DND-41 (cell line): ENCODE results near the gene PTPN1.

Experiments
- ATAC-seq: fragments of 200-7000 bp; cut with Tn5 transposase; 3 replicates; pipeline ENCODE4 v1.9.1; 2021; ENCODE audit warnings: low read depth; ENCODE audit not compliant: insufficient read depth
- DNase-seq: peaks from one replicate; pipeline ENCODE4 v3.0.0-alpha.2; 2020
- H2AFZ ChIP-seq: 2 replicates; pipeline ENCODE4 v1.6.0; 2012; ENCODE audit warnings: low read depth, low read length
- H3K27ac ChIP-seq: 2 replicates; pipeline ENCODE4 v1.5.1; 2012; ENCODE audit warnings: low read length, inconsistent platforms
- H3K27me3 ChIP-seq: fragments of 200-600 bp; sonication (generic); 2 replicates; pipeline ENCODE4 v1.6.0; 2012; ENCODE audit warnings: low read length, mild to moderate bottlenecking, inconsistent platforms; ENCODE audit not compliant: insufficient read depth, poor library complexity
- H3K36me3 ChIP-seq: 2 replicates; pipeline ENCODE4 v1.5.1; 2012; ENCODE audit warnings: low read length, inconsistent platforms; ENCODE audit not compliant: insufficient read depth
- H3K4me1 ChIP-seq: 2 replicates; pipeline ENCODE4 v1.5.1; 2012; ENCODE audit warnings: mild to moderate bottlenecking, low read length; ENCODE audit not compliant: insufficient read depth
- H3K4me2 ChIP-seq: 2 replicates; pipeline ENCODE4 v1.6.0; 2012; ENCODE audit warnings: mild to moderate bottlenecking, moderate library complexity, low read length, inconsistent platforms; ENCODE audit not compliant: insufficient read depth
- H3K4me3 ChIP-seq, 2 experiments: fragments of 200-600 bp in 1 of 2; shearing (Covaris generic) in 1 of 2; 2 replicates each; pipeline ENCODE4 v1.5.1; 2012 to 2016; ENCODE audit warnings: inconsistent platforms in 2 of 2, low read length in 2 of 2, mild to moderate bottlenecking in 2 of 2, low read depth in 1 of 2, moderate library complexity in 1 of 2
- H3K79me2 ChIP-seq: 2 replicates; pipeline ENCODE4 v1.6.0; 2012; ENCODE audit warnings: low read length, inconsistent platforms; ENCODE audit not compliant: insufficient read depth
- H3K9ac ChIP-seq: 2 replicates; pipeline ENCODE4 v1.6.0; 2012; ENCODE audit warnings: low read depth, mild to moderate bottlenecking, inconsistent platforms, low read length, moderate library complexity
- H3K9me3 ChIP-seq: 2 replicates; pipeline ENCODE4 v1.5.1; 2012; ENCODE audit warnings: low read length, moderate library complexity, mild to moderate bottlenecking, inconsistent platforms; ENCODE audit not compliant: insufficient read depth, severe bottlenecking
- H4K20me1 ChIP-seq: 2 replicates; pipeline ENCODE4 v1.6.0; 2012; ENCODE audit warnings: low read length; ENCODE audit not compliant: insufficient read depth
- EZH2 ChIP-seq: IDR thresholded peaks from 3 replicates; pipeline ENCODE4 v1.6.1; 2012; ENCODE audit warnings: borderline replicate concordance, low read depth, mild to moderate bottlenecking, moderate library complexity, low read length, inconsistent platforms; ENCODE audit not compliant: severe bottlenecking
- TF ChIP-seq, protein P1 (sequence below): IDR thresholded peaks from 2 replicates; pipeline ENCODE4 v1.5.1; 2012; ENCODE audit warnings: borderline replicate concordance, low read length, moderate library complexity, mild to moderate bottlenecking; ENCODE audit not compliant: poor library complexity, severe bottlenecking; ENCODE audit errors: extremely low read depth

Gene PTPN1

DNA sequence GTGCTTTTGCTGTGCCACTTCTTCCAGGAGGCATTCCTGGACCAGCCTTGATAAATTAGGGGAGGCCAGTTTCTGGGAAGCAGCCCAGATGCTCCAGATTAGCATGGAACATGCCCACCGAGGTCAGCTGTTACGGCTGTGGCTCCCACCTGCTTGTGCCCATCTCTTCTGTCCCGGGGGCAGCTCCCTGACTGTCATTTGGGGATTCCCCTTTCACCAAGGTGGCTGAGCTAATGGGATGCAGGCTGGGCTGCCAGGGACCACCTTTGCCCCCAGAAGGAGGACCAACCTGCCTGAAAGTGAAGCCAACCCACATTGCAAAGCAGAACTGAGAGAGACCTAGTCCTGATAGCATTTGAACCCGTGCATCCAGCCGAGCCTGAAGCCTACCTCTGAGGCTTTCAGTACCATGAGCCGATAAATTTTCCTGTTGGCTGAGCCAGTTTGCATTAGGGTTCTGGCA lies 85.3 kb downstream of the PTPN1 start:
- Histone ChIP-seq H3K79me2 (no peaks in the 10 kb centered on the region), H3K27ac (no peak overlapping the region), H3K9me3 (no peaks in the 10 kb centered on the region), H3K4me3 (no peak overlapping the region), H4K20me1 (0 out of 2 replicates have a peak, but pooled peaks cover 7% of the 10 kb centered on the region), H3K36me3 (no peaks in the 10 kb centered on the region), H2AFZ (no peak overlapping the region), H3K4me1 (no peaks in the 10 kb centered on the region), H3K27me3 (peaks cover 3% of the 10 kb centered on the region), H3K4me2 (no peak overlapping the region), H3K9ac (no peak overlapping the region)
- ATAC-seq (no peak), DNase-seq (no peak)
- TF ChIP-seq, protein P1, sequence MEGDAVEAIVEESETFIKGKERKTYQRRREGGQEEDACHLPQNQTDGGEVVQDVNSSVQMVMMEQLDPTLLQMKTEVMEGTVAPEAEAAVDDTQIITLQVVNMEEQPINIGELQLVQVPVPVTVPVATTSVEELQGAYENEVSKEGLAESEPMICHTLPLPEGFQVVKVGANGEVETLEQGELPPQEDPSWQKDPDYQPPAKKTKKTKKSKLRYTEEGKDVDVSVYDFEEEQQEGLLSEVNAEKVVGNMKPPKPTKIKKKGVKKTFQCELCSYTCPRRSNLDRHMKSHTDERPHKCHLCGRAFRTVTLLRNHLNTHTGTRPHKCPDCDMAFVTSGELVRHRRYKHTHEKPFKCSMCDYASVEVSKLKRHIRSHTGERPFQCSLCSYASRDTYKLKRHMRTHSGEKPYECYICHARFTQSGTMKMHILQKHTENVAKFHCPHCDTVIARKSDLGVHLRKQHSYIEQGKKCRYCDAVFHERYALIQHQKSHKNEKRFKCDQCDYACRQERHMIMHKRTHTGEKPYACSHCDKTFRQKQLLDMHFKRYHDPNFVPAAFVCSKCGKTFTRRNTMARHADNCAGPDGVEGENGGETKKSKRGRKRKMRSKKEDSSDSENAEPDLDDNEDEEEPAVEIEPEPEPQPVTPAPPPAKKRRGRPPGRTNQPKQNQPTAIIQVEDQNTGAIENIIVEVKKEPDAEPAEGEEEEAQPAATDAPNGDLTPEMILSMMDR: no peak
- TF ChIP-seq EZH2: no peak

DNA sequence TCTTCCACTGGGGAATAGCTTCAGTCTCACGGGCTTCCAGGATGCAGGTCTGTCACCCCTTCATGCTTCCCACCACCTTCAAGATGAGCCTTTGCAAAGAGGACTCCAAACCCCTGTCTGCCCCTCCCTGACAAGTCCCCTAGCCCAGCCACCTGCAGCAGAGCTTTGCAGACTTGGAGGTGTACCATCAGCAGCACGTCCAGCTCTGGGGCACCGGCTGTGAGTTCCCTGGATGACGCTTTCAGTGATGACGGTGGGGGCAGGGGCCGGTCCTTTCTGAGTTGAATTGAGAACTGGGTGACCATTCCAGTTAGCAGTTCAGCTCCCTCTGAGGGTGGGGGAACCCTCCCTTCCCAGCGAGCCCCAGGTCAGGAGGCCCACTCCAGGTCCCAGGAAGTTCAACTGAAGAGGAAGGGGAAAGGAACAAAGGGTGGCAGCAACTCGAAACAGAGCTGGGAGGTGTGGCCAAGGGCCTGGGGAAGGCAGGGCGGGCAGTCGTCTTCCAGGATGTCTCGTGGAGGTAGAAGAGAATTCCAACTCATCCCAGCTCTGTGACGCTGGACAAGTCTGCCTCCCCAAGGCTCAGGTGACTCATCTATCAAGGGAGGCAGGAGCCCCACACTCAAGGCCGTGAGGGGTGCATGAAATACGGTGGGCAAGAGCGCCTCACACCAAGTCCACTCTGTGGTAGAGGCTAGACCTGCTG lies 86.0 kb downstream of the PTPN1 start:
- Histone ChIP-seq H3K4me3 (no peak overlapping the region), H2AFZ (no peak overlapping the region), H3K4me2 (no peak overlapping the region)

DNA sequence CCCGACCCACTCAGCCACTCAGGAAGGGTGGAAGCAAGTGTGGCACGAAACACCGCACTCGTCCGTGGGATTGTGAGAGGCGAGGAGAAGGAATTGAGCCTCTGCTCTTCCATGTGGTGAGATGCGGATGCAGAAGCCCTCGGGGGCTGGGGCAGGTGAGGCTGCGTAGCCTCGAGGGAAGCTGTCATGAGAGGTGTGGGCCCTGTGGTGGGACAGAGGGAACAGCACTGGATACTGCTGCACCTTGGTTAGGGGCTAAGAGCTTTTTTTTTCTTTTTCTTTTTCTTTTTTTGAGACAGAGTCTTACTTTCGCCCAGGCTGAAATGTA lies 86.5 kb downstream of the PTPN1 start:
- H3K4me1 ChIP-seq: no peaks in the 10 kb centered on the region
- peaks cover 3% of the 10 kb centered on the region for H3K27me3 ChIP-seq
- H3K36me3 ChIP-seq: no peaks in the 10 kb centered on the region
- 0 out of 2 replicates have a peak, but pooled peaks cover 7% of the 10 kb centered on the region for H4K20me1 ChIP-seq
- no peak overlapping the region for H3K9ac ChIP-seq
- TF ChIP-seq, protein P1: no peak
- no peak for TF ChIP-seq EZH2
- ATAC-seq (no peak), DNase-seq (no peak)
- no peaks in the 10 kb centered on the region for H3K9me3 ChIP-seq
- H3K4me2 ChIP-seq: no peak overlapping the region
- no peak overlapping the region for H3K4me3 ChIP-seq
- no peaks in the 10 kb centered on the region for H3K79me2 ChIP-seq
- no peak overlapping the region for H3K27ac ChIP-seq
- no peak overlapping the region for H2AFZ ChIP-seq

More for the DNA sequence above, 86.0 kb downstream of the PTPN1 start:
- H3K36me3 ChIP-seq: no peaks in the 10 kb centered on the region
- H3K9me3 ChIP-seq: no peaks in the 10 kb centered on the region
- no peaks in the 10 kb centered on the region for H3K4me1 ChIP-seq
- 0 out of 2 replicates have a peak, but pooled peaks cover 7% of the 10 kb centered on the region for H4K20me1 ChIP-seq
- H3K27ac ChIP-seq: no peak overlapping the region
- TF ChIP-seq EZH2: no peak
- TF ChIP-seq, protein P1: no peak
- H3K9ac ChIP-seq: no peak overlapping the region
- ATAC-seq (no peak), DNase-seq (no peak)
- H3K27me3 ChIP-seq: peaks cover 3% of the 10 kb centered on the region
- H3K79me2 ChIP-seq: no peaks in the 10 kb centered on the region
